Measurements from ENCODE around the gene CELF1. TPM values are rescaled to one million over a fixed set of nuclear protein-coding genes. Genes with fewer than 3 reads are reported as not detected.
A peak's percentile ranks its signal among the peaks of the same experiment; 100 is the strongest.
"Not testable (repeated sequence)": the region's sequence is repeated elsewhere in the genome, so short reads cannot be mapped to it uniquely, and the experiment has no call there.

Gene CELF1
- total RNA-seq, 1 experiment from 2014 or later = 148 TPM

GRCh38 chr11:47570651-47571356 is 17.9 kb upstream of the CELF1 start:
- no peaks in the 10 kb centered on the region for H3K27me3 ChIP-seq (ENCODE audit: low read length)
- H3K9me2 ChIP-seq (replicated peaks; ENCODE audit: insufficient read depth, low read length) = no peaks in the 10 kb centered on the region
- H3K27ac ChIP-seq (ENCODE audit: low read length) = no peak overlapping the region
- peaks cover 76% of the 10 kb centered on the region for H3K79me2 ChIP-seq (ENCODE audit: low read length)
- no peak overlapping the region for H3K4me3 ChIP-seq (ENCODE audit: low read length)
- H3K9ac ChIP-seq (ENCODE audit: low read length) = no peak overlapping the region
- H3K36me3 ChIP-seq (ENCODE audit: insufficient read depth, low read length) = peaks cover 48% of the 10 kb centered on the region
- no peak overlapping the region for H2AFZ ChIP-seq (ENCODE audit: low read length)
- no peaks in the 10 kb centered on the region for H3K9me3 ChIP-seq (ENCODE audit: low read length)
- H3K4me2 ChIP-seq (ENCODE audit: low read depth, low read length, poor library complexity, severe bottlenecking) = no peak overlapping the region
- peaks cover 10% of the 10 kb centered on the region for H3K4me1 ChIP-seq (ENCODE audit: low read length)
- no peaks in the 10 kb centered on the region for H4K20me1 ChIP-seq (ENCODE audit: insufficient read depth, low read depth, low read length)
- DNase-seq = no peak

GRCh38 chr11:47569646-47570045 is 16.7 kb upstream of the CELF1 start:
- Histone ChIP-seq H3K36me3 (ENCODE audit: insufficient read depth, low read length) (peaks cover 43% of the 10 kb centered on the region), H3K4me1 (ENCODE audit: low read length) (peaks cover 15% of the 10 kb centered on the region), H3K27me3 (ENCODE audit: low read length) (no peaks in the 10 kb centered on the region), H3K79me2 (ENCODE audit: low read length) (peaks cover 81% of the 10 kb centered on the region), H3K9me2 (replicated peaks; ENCODE audit: insufficient read depth, low read length) (no peaks in the 10 kb centered on the region), H3K9me3 (ENCODE audit: low read length) (no peaks in the 10 kb centered on the region), H3K4me2 (ENCODE audit: low read depth, low read length, poor library complexity, severe bottlenecking) (no peak overlapping the region), H2AFZ (ENCODE audit: low read length) (no peak overlapping the region), H4K20me1 (ENCODE audit: insufficient read depth, low read depth, low read length) (no peaks in the 10 kb centered on the region), H3K27ac (ENCODE audit: low read length) (no peak overlapping the region), H3K4me3 (ENCODE audit: low read length) (no peak overlapping the region), H3K9ac (ENCODE audit: low read length) (no peak overlapping the region)
- no peak for DNase-seq

DNA sequence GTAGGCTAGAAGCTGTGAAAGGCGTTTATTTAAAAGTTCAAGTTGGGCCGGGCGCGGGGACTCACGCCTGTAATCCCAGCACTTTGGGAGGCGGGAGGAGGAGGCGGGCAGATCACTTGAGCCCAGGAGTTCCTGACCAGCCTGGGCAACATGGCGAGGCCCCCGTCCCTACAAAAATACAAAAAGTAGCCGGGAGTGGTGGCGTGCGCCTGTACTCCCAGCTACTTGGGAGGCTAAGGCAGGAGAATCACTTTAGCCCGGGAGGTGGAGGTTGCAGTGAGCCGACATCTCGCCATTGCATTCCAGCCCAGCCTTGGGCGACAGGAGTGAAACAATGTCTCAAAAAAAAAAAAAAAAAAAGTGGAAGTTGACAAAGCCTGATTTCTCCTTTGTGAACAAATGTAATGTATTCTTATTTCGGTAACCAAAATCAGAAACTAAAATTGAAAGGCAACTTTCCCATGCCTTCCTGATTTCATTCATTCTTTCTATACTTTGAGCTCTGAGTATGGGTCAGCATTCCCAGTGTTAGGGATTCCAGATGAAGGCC is 13.3 kb upstream of the CELF1 start:
- Histone ChIP-seq H3K4me1 (ENCODE audit: low read length) (peaks cover 24% of the 10 kb centered on the region), H3K36me3 (ENCODE audit: insufficient read depth, low read length) (peaks cover 18% of the 10 kb centered on the region; the same call in 1 of the 2 replicates), H3K27me3 (ENCODE audit: low read length) (no peaks in the 10 kb centered on the region), H3K27ac (ENCODE audit: low read length) (peak overlapping the region; percentile 77), H3K9me3 (ENCODE audit: low read length) (no peaks in the 10 kb centered on the region), H2AFZ (ENCODE audit: low read length) (peak overlapping the region; percentile 44; the same call in 1 of the 2 replicates), H3K79me2 (ENCODE audit: low read length) (peaks cover 70% of the 10 kb centered on the region), H3K9me2 (replicated peaks; ENCODE audit: insufficient read depth, low read length) (no peaks in the 10 kb centered on the region), H3K4me3 (ENCODE audit: low read length) (peak overlapping the region; percentile 96), H4K20me1 (ENCODE audit: insufficient read depth, low read depth, low read length) (no peaks in the 10 kb centered on the region), H3K4me2 (ENCODE audit: low read depth, low read length, poor library complexity, severe bottlenecking) (peak overlapping the region; percentile 91), H3K9ac (ENCODE audit: low read length) (peak overlapping the region; percentile 97)
- DNase-seq = no peak

DNA sequence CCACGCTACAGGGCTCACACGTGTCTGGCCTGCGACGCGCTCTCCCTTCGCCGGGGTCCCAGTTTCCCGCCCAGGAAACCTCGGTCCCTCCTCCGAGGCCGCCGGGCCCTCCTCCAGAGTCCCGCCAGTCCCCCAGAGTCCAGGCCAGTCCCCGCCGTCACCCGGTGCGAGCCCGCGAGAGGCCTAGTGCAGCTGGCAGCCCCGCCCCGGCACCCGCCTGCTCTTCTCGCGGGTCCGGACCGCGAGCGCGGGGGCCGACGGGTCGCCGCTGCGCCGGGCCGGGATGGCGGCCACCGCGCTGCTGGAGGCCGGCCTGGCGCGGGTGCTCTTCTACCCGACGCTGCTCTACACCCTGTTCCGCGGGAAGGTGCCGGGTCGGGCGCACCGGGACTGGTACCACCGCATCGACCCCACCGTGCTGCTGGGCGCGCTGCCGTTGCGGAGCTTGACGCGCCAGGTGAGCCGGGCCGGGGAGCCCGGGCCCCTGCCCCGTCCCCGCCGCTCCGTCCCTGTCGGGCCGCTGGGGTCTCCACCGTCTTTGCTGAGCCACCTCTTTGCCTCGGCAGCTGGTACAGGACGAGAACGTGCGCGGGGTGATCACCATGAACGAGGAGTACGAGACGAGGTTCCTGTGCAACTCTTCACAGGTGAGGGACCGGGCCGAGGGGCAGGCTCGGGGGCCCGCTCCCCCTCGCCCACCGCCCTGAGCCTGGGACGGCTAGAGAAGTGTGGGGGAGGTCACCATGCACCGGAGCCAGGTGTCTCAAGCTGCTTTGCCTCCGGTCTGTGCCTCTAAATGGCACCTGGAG is 12.6 kb upstream of the CELF1 start, which contains the start of gene PTPMT1:
Gene PTPMT1, plus strand, starts transcription at position 260 of the 809 bp plus-strand sequence. Its CDS starts 24 bp downstream, at position 284.
- Histone ChIP-seq H3K79me2 (ENCODE audit: low read length) (peaks cover 63% of the 10 kb centered on the region), H3K9me3 (ENCODE audit: low read length) (no peaks in the 10 kb centered on the region), H3K4me3 (ENCODE audit: low read length) (peak within 1 kb of the TSS; percentile 96), H3K4me1 (ENCODE audit: low read length) (peaks cover 24% of the 10 kb centered on the region), H3K4me2 (ENCODE audit: low read depth, low read length, poor library complexity, severe bottlenecking) (peak within 1 kb of the TSS; percentile 91), H3K9me2 (replicated peaks; ENCODE audit: insufficient read depth, low read length) (no peaks in the 10 kb centered on the region), H3K27me3 (ENCODE audit: low read length) (no peaks in the 10 kb centered on the region), H2AFZ (ENCODE audit: low read length) (peak within 1 kb of the TSS; percentile 70; the same call in 1 of the 2 replicates), H3K36me3 (ENCODE audit: insufficient read depth, low read length) (peaks cover 11% of the 10 kb centered on the region; the same call in 1 of the 2 replicates), H3K27ac (ENCODE audit: low read length) (peak within 1 kb of the TSS; percentile 77), H4K20me1 (ENCODE audit: insufficient read depth, low read depth, low read length) (no peaks in the 10 kb centered on the region), H3K9ac (ENCODE audit: low read length) (peak within 1 kb of the TSS; percentile 97)
- peak; percentile 92 for DNase-seq

DNA sequence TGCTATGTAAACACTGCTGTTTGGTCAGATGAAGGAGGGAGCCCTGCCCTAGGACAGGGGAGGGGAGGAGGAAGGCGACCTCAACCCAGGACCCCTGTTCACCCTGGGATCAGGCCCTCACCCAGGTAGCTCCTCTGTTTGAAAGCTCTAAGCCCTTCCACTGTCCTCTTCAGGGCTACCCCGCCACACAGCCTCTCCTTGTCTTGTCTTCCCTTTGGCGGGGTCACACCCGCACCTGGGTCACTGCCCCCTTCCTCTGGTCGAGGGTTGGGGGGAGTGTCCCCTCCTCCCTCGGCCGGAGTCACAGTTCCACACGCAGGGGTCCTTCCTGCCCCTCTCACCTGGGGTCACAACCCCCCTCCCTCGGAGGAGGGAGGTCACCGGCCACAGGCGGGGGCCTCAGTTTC is 12.0 kb upstream of the CELF1 start:
- peaks cover 24% of the 10 kb centered on the region for H3K4me1 ChIP-seq (ENCODE audit: low read length)
- H3K27ac ChIP-seq (ENCODE audit: low read length) = peak overlapping the region; percentile 77
- H3K9ac ChIP-seq (ENCODE audit: low read length) = peak overlapping the region; percentile 97
- H3K9me3 ChIP-seq (ENCODE audit: low read length) = no peaks in the 10 kb centered on the region
- no peaks in the 10 kb centered on the region for H4K20me1 ChIP-seq (ENCODE audit: insufficient read depth, low read depth, low read length)
- H3K27me3 ChIP-seq (ENCODE audit: low read length) = no peaks in the 10 kb centered on the region
- H3K9me2 ChIP-seq (replicated peaks; ENCODE audit: insufficient read depth, low read length) = no peaks in the 10 kb centered on the region
- H3K4me3 ChIP-seq (ENCODE audit: low read length) = peak overlapping the region; percentile 96
- peak overlapping the region; percentile 91 for H3K4me2 ChIP-seq (ENCODE audit: low read depth, low read length, poor library complexity, severe bottlenecking)
- peaks cover 57% of the 10 kb centered on the region for H3K79me2 ChIP-seq (ENCODE audit: low read length)
- peak overlapping the region; percentile 70; the same call in 1 of the 2 replicates for H2AFZ ChIP-seq (ENCODE audit: low read length)
- H3K36me3 ChIP-seq (ENCODE audit: insufficient read depth, low read length) = peaks cover 7% of the 10 kb centered on the region; the same call in 1 of the 2 replicates
- DNase-seq = no peak

GRCh38 chr11:47564366-47564765 is 11.4 kb upstream of the CELF1 start:
- H3K27ac ChIP-seq (ENCODE audit: low read length); DNase-seq; H4K20me1 ChIP-seq (ENCODE audit: insufficient read depth, low read depth, low read length); H3K36me3 ChIP-seq (ENCODE audit: insufficient read depth, low read length); H3K9me2 ChIP-seq (replicated peaks; ENCODE audit: insufficient read depth, low read length); H3K27me3 ChIP-seq (ENCODE audit: low read length); H3K9me3 ChIP-seq (ENCODE audit: low read length); H2AFZ ChIP-seq (ENCODE audit: low read length): not testable (repeated sequence)
- Histone ChIP-seq H3K4me1 (ENCODE audit: low read length) (peaks cover 24% of the 10 kb centered on the region), H3K79me2 (ENCODE audit: low read length) (peaks cover 52% of the 10 kb centered on the region), H3K9ac (ENCODE audit: low read length) (peak overlapping the region; percentile 97), H3K4me2 (ENCODE audit: low read depth, low read length, poor library complexity, severe bottlenecking) (peak overlapping the region; percentile 91), H3K4me3 (ENCODE audit: low read length) (peak overlapping the region; percentile 96)

GRCh38 chr11:47562393-47562792 is 9.5 kb upstream of the CELF1 start:
- H2AFZ ChIP-seq (ENCODE audit: low read length); H3K4me3 ChIP-seq (ENCODE audit: low read length); H3K9me3 ChIP-seq (ENCODE audit: low read length); H3K4me2 ChIP-seq (ENCODE audit: low read depth, low read length, poor library complexity, severe bottlenecking); H3K36me3 ChIP-seq (ENCODE audit: insufficient read depth, low read length); H3K27ac ChIP-seq (ENCODE audit: low read length); DNase-seq; H4K20me1 ChIP-seq (ENCODE audit: insufficient read depth, low read depth, low read length); H3K27me3 ChIP-seq (ENCODE audit: low read length); H3K9ac ChIP-seq (ENCODE audit: low read length); H3K9me2 ChIP-seq (replicated peaks; ENCODE audit: insufficient read depth, low read length): not testable (repeated sequence)
- peaks cover 36% of the 10 kb centered on the region for H3K79me2 ChIP-seq (ENCODE audit: low read length)
- peaks cover 24% of the 10 kb centered on the region for H3K4me1 ChIP-seq (ENCODE audit: low read length)

GRCh38 chr11:47560426-47560825 is 7.5 kb upstream of the CELF1 start:
- Histone ChIP-seq H4K20me1 (ENCODE audit: insufficient read depth, low read depth, low read length) (no peaks in the 10 kb centered on the region), H3K4me1 (ENCODE audit: low read length) (peaks cover 20% of the 10 kb centered on the region), H3K79me2 (ENCODE audit: low read length) (peaks cover 16% of the 10 kb centered on the region), H3K27ac (ENCODE audit: low read length) (no peak overlapping the region), H2AFZ (ENCODE audit: low read length) (no peak overlapping the region), H3K36me3 (ENCODE audit: insufficient read depth, low read length) (no peaks in the 10 kb centered on the region), H3K27me3 (ENCODE audit: low read length) (no peaks in the 10 kb centered on the region), H3K9me3 (ENCODE audit: low read length) (no peaks in the 10 kb centered on the region), H3K9ac (ENCODE audit: low read length) (no peak overlapping the region), H3K4me2 (ENCODE audit: low read depth, low read length, poor library complexity, severe bottlenecking) (no peak overlapping the region), H3K4me3 (ENCODE audit: low read length) (no peak overlapping the region), H3K9me2 (replicated peaks; ENCODE audit: insufficient read depth, low read length) (no peaks in the 10 kb centered on the region)
- DNase-seq = no peak

Measured in Karpas-422 (cell line).